ENCODE measurements around the gene OR6B2. TPM values are rescaled to one million over a fixed set of nuclear protein-coding genes. Genes with fewer than 3 reads are reported as not detected.

Gene OR6B2
- total RNA-seq: not detected in 2 replicates
- long read RNA-seq: 0 reads

GRCh38 chr2:240030379-240031094, at the start of gene OR6B2:
Gene OR6B2, minus strand, starts transcription at chr2:240030429. Its CDS starts 0 bp downstream, at chr2:240030429.
- no peak for TF ChIP-seq CTCF (IDR thresholded peaks at IDR 0.05)
- H3K36me3 Mint-ChIP-seq (ENCODE audit: unreplicated experiment): no peaks in the 10 kb centered on the region

GRCh38 chr2:240078631-240079030, 48.4 kb upstream of the OR6B2 start:
- no peak overlapping the region for H3K27ac Mint-ChIP-seq (ENCODE audit: unreplicated experiment)
- H3K9me3 Mint-ChIP-seq (ENCODE audit: unreplicated experiment): peaks cover 26% of the 10 kb centered on the region
- no peak for TF ChIP-seq CTCF (IDR thresholded peaks at IDR 0.05)
- no peaks in the 10 kb centered on the region for H3K4me1 Mint-ChIP-seq (ENCODE audit: unreplicated experiment)
- H3K27me3 Mint-ChIP-seq (ENCODE audit: unreplicated experiment): peaks cover 16% of the 10 kb centered on the region
- no peak overlapping the region for H3K4me3 Mint-ChIP-seq (ENCODE audit: unreplicated experiment)
- no peak for DNase-seq (ENCODE audit: extremely low spot score, unreplicated experiment)
- H3K36me3 Mint-ChIP-seq (ENCODE audit: unreplicated experiment): no peaks in the 10 kb centered on the region

More at GRCh38 chr2:240030379-240031094, at the start of gene OR6B2:
- Mint-ChIP-seq H3K27me3 (ENCODE audit: unreplicated experiment) (peaks cover 33% of the 10 kb centered on the region), H3K9me3 (ENCODE audit: unreplicated experiment) (no peaks in the 10 kb centered on the region), H3K27ac (ENCODE audit: unreplicated experiment) (no peak within 1 kb of the TSS), H3K4me3 (ENCODE audit: unreplicated experiment) (no peak within 1 kb of the TSS), H3K4me1 (ENCODE audit: unreplicated experiment) (peaks cover 2% of the 10 kb centered on the region)
- no peak for DNase-seq (ENCODE audit: extremely low spot score, unreplicated experiment)

DNA sequence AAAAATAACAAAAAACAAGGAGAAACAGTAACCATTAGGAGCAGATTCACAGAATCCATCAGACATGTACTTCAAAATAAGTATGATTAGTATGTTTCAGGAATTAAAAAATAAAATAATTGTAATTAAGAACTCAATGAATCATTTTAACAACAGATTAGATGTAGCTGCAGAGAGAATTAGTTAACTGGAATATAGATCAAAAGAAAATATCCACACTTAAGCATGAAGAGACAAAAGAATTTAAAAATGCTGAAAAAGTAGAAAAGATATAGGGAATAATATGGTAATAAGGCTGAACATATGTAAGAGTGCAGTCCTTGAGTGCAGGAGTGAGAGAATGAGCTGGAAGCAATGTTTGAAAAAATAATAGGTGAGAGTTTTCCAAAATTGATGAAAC, 47.2 kb upstream of the OR6B2 start:
- Mint-ChIP-seq H3K36me3 (ENCODE audit: unreplicated experiment) (no peaks in the 10 kb centered on the region), H3K9me3 (ENCODE audit: unreplicated experiment) (peaks cover 26% of the 10 kb centered on the region), H3K4me1 (ENCODE audit: unreplicated experiment) (no peaks in the 10 kb centered on the region), H3K27me3 (ENCODE audit: unreplicated experiment) (peaks cover 9% of the 10 kb centered on the region), H3K27ac (ENCODE audit: unreplicated experiment) (no peak overlapping the region), H3K4me3 (ENCODE audit: unreplicated experiment) (no peak overlapping the region)
- no peak for DNase-seq (ENCODE audit: extremely low spot score, unreplicated experiment)
- TF ChIP-seq CTCF (IDR thresholded peaks at IDR 0.05): no peak

- H3K9me3 Mint-ChIP-seq (ENCODE audit: unreplicated experiment): peaks cover 26% of the 10 kb centered on the region
- DNase-seq (ENCODE audit: extremely low spot score, unreplicated experiment): no peak
- no peak overlapping the region for H3K4me3 Mint-ChIP-seq (ENCODE audit: unreplicated experiment)
- peaks cover 12% of the 10 kb centered on the region for H3K27me3 Mint-ChIP-seq (ENCODE audit: unreplicated experiment)
- no peak for TF ChIP-seq CTCF (IDR thresholded peaks at IDR 0.05)
- no peaks in the 10 kb centered on the region for H3K4me1 Mint-ChIP-seq (ENCODE audit: unreplicated experiment)
- no peak overlapping the region for H3K27ac Mint-ChIP-seq (ENCODE audit: unreplicated experiment)
- no peaks in the 10 kb centered on the region for H3K36me3 Mint-ChIP-seq (ENCODE audit: unreplicated experiment)
Observed at GRCh38 chr2:240074545-240074944, 44.3 kb upstream of the OR6B2 start.

- DNase-seq (ENCODE audit: extremely low spot score, unreplicated experiment): no peak
- TF ChIP-seq CTCF (IDR thresholded peaks at IDR 0.05): no peak
- Mint-ChIP-seq H3K9me3 (ENCODE audit: unreplicated experiment) (peaks cover 3% of the 10 kb centered on the region), H3K27ac (ENCODE audit: unreplicated experiment) (no peak overlapping the region), H3K4me1 (ENCODE audit: unreplicated experiment) (no peaks in the 10 kb centered on the region), H3K27me3 (ENCODE audit: unreplicated experiment) (peaks cover 34% of the 10 kb centered on the region), H3K4me3 (ENCODE audit: unreplicated experiment) (no peak overlapping the region), H3K36me3 (ENCODE audit: unreplicated experiment) (no peaks in the 10 kb centered on the region)
Observed at GRCh38 chr2:240070907-240071306, 40.7 kb upstream of the OR6B2 start.
